Vagina (tissue), 2 donors: ENCODE results near the gene CYRIA.

Source experiments
- POLR2A ChIP-seq, 2 donors: fragments of 450-650 bp; IDR thresholded peaks; one replicate each; pipeline ENCODE4 v1.6.1; 2017; ENCODE audit warnings: antibody characterized with exemption in 2 of 2, mild to moderate bottlenecking in 2 of 2, moderate library complexity in 2 of 2
- POLR2AphosphoS5 ChIP-seq, 2 donors: sonication (generic); formaldehyde crosslinking; IDR thresholded peaks; one replicate each; pipeline ENCODE4 v1.9.0; 2017; ENCODE audit warnings: antibody characterized with exemption in 2 of 2, mild to moderate bottlenecking in 2 of 2, low read depth in 1 of 2; ENCODE audit not compliant: insufficient read depth in 1 of 2
- TF ChIP-seq, protein P1 (sequence below), 3 experiments: fragments of 450-650 bp in 2 of 3; fragments of 200-600 bp in 1 of 3; sonication (generic) in 1 of 3; IDR thresholded peaks; one replicate each; pipeline ENCODE4 v1.5.1; 2017 to 2019; ENCODE audit warnings: antibody characterized with exemption in 3 of 3, mild to moderate bottlenecking in 2 of 3, moderate library complexity in 2 of 3

DNA sequence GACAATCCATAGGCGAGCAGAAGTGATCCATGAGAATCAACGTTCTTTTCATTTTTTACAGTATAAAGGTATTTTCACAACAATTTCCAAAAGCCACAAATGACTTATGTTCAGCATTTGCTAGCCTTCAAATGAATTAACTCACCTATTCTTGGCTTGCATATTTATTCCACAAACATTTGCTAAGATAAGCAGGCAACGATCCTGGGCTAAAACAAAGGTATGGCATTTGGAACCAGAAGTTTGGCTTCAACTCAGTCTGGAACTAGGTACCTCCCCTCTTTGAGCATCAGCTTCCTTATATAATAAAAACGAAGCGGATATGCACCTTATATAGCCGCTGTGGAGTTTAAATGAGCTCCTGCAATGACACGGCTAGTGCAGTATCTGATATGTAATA lies 20.5 kb downstream of the CYRIA start:
- TF ChIP-seq POLR2A (IDR thresholded peaks at IDR 0.05): no peak
- TF ChIP-seq, protein P1, sequence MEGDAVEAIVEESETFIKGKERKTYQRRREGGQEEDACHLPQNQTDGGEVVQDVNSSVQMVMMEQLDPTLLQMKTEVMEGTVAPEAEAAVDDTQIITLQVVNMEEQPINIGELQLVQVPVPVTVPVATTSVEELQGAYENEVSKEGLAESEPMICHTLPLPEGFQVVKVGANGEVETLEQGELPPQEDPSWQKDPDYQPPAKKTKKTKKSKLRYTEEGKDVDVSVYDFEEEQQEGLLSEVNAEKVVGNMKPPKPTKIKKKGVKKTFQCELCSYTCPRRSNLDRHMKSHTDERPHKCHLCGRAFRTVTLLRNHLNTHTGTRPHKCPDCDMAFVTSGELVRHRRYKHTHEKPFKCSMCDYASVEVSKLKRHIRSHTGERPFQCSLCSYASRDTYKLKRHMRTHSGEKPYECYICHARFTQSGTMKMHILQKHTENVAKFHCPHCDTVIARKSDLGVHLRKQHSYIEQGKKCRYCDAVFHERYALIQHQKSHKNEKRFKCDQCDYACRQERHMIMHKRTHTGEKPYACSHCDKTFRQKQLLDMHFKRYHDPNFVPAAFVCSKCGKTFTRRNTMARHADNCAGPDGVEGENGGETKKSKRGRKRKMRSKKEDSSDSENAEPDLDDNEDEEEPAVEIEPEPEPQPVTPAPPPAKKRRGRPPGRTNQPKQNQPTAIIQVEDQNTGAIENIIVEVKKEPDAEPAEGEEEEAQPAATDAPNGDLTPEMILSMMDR (IDR thresholded peaks at IDR 0.05): no peak
- no peak for TF ChIP-seq POLR2AphosphoS5 (IDR thresholded peaks at IDR 0.05; ENCODE audit: insufficient read depth in 1 of 2, low read depth in 1 of 2)
